GM10847 (cell line): ENCODE data around the gene GRAMD1A.

Experiments used
- POLR2A ChIP-seq: IDR thresholded peaks from 2 replicates; pipeline ENCODE4 v1.6.1; 2011; ENCODE audit not compliant: insufficient read length; ENCODE audit errors: extremely low read depth

GRAMD1A gene

DNA sequence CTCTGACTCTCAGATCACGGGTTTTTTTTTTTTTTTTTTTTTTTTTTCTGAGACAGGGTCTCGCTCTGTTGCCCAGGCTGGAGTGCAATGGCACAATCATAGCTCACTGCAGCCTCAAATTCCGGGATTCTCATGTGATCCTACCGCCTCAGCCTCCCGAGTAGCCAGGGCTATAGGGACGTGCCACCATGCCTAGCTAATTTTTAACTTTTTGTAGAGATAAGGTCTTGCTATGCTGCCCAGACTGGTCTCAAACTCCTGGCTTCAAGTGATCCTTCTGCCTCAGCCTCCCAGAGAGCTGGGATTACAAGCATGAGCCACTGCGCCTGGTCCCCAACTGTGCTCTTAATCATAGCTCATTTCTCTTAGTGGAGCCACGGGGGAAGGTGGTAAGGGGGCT lies 4.6 kb upstream of the GRAMD1A start:
- TF ChIP-seq POLR2A: no peak

DNA sequence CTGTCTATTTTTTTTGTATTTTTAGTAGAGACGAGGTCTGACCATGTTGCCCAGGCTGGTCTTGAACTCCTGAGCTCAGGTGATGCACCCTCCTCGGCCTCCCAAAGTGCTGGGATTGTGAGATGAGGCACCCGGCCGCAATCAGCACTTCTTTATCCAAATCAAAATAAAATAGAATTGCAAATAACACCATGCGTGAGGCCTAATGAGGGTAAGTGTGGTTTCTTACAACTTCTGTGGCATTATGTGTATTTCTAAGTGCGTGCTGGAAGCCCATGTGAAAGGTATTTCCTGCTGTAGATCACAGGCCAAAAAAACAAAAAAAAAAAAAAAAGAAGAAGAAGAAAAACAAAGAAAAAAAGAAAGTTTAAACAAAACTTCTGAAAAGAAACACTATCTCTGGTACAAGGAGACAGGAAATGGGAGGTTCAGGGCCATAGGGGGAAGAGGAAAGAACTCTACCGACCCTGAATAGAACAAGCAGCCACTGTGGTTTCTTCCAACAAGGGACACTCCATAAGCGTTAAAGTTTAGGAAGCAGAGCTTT lies 3.0 kb upstream of the GRAMD1A start:
- TF ChIP-seq POLR2A: no peak

DNA sequence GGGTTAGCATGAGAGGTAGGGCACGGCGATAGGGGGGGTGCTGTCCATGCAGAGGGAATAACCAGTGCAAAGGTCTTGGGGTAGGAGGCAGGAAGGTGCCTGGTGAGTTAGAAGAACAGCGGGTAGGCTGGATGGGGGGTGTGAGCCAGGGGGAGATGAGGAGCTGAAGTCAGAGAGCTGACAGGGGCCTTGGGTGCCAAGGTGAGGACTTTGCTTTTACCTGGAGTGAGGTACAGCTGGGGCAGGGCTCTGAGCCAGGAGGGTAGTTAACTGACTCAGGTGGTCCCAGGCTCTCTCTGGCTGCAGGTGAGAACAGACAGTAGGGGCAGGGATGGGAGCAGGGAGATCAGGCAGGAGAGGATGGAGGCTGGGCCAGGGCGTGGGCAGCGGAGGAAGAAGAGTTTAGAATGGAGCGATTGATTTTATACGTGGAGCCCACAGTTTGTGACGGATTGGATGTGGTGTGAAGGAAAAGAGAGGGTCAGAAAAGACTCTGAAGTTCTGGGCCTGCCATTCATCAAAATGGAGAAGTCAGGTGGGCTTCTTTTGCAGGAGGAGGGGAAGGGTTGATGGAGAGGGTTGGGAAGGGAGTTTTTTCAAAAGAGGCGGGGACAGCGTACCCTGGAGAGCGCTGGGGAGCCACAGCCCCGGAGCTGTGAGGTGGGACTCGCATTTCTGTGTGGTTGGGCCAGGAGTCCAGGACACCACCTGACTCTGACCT lies 1.2 kb upstream of the GRAMD1A start:
- no peak for TF ChIP-seq POLR2A

DNA sequence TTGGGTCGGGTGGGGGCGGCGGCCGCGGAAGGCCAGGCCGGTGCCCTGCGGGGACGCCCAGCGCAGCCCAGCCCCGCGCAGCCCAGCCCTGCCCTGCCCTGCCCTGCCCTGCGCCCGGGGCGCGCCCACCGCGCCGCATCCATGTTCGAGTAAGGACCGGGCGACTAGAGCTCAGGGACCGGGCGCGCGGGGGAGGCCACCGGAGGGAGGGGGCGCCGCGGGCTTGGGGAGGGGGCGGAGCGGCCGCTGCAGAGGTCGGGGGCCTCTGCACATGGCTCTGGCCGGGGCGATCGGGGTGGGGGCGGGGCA lies 169 bp downstream of the GRAMD1A start:
- no peak for TF ChIP-seq POLR2A

DNA sequence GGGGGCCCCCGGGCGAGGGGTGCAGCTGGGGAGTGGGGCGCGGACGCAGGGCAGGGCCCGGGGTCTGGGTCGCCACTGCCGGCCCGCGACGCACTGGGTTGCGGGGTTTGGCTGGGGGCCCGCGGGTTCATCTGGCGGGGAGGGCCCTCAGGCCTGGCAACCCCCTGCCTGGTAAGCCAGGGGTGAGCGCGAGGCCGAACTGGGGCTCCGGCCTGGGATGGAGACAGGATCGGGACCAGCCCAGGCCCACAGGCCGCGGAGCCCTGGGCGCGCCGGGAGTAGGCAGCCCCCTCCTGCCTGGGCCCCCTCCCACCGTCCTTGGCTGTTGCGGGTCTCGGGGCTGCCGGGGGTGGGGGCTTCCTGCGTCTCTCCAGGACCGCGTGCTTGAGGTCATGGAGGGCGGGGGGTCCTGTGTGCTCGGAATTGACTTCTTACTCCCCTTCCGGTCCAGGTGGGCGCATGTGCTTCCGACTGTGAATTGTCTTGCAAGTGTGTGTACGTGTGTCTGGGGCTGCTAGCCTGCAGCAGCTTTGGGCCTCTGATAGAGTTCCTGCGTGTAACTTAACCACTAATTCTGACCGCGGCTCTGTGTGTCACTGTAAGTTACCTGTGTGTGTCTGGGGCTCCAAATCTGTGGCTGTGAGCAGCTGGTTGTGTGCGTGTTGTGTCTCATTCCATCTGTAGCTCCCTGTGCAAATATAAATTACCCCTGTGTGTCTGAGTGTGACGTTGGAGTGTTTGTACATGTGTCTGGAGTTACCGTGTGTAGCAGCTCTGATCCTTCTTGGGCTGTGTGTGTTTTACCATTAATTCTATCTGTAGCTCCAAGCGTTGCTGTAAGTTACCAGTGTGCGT lies 751 bp downstream of the GRAMD1A start:
- no peak for TF ChIP-seq POLR2A

DNA sequence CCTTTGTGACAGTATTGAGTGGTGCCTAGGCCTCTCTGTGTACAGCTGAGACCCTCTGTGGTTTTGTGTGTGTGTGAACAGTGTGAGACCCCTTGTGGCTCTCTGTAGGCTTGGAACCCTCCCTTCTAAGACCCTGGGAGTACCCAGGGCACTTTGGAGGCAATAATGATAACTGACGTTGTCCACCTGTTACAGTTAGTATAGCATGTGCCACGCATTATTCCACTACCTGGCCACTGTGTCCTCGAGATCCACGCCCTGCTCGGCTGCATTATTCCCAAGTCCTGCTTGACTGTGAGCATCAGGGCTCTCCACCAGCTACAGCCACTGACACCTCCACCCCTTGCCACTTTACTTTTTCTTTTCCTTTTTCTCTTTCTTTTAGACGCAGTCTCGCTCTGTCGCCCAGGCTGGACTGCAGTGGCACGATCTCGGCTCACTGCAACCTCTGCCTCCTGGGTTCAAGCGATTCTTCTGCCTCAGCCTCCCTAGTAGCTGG lies 2.0 kb downstream of the GRAMD1A start:
- TF ChIP-seq POLR2A: no peak

DNA sequence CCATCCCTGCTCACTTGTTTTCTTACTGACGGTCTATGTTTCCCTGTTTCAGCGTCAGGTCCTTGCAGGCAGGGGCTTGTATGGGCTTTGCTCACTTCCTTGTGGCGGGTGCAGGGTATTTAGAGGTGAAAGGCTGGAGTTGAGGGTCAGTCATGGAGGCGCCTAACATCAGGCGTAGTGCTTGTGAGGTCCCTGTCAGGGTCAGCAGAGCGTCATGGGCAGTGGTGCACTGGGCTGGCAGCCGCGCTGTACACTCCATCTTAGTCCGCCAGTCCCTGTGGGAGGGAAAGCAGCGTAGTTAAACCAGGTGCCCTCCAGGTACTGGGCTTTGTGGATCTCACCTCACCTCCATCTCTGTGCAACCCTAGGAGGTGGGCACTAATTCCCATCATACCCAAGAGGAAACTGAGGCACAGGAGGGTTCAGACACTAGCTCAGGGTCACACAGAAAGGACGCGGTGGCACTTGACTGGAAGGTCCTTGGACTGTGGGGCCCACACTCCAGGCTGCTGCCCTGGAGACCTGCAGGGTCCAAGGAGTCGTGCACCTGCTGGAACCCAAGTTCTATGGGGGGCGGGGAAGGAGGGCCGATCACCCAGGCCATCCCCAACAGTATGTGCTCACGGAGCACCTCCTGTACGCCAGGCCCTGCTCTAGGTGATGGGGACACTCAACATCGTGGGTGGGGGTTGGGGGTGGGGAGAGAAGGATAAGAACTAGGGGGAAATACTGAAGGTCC lies 4.6 kb downstream of the GRAMD1A start:
- no peak for TF ChIP-seq POLR2A

DNA sequence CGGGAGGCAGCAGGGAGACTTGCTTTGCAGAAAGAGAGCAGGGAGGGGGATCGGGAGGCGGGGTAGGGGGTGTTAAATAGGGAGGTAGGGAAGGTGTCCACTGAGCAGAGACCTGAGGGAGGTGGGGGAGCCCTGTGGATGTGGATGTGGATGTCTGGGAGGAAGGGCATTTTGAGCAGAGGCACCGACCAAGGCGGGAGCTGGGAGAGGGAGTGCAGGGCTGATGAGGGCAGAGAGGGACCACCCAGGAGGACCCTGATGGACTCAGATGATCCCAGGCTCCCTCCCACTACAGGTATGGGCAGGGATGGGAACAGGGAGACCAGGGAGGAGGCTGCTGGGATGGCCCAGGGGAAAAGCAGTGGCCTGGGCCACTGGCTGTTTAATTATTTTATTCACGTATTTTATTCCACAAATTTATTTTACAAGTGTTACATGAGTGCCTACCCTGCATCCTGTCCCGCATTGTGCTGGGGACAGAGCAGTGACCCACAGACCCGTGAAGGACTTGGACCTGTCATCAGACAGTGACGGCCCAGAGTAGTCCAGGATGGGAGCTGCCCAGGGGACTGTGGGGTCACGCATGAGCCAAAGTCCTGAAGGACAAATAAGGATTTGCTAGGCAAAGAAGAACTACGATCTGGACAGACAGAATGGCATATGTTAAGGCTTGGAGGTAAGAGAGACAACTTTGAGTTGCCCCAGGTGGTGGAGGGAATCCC lies 5.3 kb downstream of the GRAMD1A start:
- no peak for TF ChIP-seq POLR2A

DNA sequence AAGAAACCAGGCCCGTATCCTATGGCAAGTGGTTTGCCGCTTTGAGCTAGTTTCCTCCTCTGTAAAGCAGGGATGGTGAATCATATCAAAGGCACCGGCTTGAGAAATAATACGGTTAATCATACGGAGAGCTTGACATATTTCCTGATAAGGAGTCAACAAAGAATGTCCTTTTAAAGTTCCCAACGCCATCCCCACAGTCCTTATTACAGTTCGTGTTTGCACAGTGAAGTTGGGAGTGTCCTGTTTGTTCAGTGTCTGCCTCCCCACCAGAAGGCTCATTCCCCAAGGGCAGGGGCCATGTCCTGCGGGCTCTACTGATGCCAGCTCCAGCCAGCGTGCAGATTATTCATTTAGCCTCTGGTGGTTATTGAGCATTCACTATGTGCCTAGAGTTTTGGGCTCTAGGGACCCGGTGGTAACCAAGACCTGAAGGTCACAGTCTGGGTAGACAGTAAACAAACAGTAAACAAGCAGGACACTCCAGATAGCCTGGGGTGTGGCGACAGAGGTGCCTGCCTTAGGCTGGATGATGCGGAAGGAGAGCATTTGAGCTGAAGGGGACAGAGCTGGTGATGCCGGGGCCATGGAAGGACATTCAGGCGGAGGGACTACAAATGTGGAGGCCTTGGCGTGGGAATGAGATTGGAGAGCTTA lies 6.3 kb downstream of the GRAMD1A start:
- no peak for TF ChIP-seq POLR2A

DNA sequence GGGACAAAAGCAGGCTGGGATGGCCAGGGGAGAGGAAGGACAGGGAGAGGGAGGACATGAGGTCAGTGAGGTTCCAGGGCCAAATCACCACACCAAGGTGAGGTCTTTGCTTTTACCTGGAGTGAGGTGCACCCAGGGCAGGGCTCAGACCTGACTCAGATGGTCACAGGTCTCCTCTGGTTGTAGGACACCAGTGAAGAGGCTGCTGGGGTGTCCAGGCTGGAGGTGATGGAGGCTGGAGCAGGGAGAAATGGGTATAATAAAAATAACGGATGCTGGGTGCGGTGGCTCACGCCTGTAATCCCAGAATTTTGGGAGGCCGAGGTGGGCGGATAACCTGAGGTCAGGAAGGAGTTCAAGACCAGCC lies 6.9 kb downstream of the GRAMD1A start:
- no peak for TF ChIP-seq POLR2A

DNA sequence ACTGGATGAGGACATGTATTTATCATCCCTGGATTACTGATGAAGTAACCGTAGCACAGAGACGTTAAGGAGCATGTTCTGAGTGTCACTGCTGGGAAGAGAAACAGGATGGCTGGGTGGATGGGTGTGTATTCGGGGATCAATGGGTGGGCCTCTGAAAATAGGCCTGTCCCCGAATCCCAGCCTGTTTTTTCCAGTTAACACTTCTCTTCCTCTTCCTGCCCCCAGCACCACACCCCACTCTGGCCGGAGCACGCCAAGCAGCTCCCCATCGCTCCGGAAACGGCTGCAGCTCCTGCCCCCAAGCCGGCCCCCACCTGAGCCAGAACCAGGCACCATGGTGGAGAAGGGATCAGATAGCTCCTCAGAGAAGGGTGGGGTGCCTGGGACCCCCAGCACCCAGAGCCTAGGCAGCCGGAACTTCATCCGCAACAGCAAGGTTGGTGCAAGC lies 8.8 kb downstream of the GRAMD1A start:
- no peak for TF ChIP-seq POLR2A

DNA sequence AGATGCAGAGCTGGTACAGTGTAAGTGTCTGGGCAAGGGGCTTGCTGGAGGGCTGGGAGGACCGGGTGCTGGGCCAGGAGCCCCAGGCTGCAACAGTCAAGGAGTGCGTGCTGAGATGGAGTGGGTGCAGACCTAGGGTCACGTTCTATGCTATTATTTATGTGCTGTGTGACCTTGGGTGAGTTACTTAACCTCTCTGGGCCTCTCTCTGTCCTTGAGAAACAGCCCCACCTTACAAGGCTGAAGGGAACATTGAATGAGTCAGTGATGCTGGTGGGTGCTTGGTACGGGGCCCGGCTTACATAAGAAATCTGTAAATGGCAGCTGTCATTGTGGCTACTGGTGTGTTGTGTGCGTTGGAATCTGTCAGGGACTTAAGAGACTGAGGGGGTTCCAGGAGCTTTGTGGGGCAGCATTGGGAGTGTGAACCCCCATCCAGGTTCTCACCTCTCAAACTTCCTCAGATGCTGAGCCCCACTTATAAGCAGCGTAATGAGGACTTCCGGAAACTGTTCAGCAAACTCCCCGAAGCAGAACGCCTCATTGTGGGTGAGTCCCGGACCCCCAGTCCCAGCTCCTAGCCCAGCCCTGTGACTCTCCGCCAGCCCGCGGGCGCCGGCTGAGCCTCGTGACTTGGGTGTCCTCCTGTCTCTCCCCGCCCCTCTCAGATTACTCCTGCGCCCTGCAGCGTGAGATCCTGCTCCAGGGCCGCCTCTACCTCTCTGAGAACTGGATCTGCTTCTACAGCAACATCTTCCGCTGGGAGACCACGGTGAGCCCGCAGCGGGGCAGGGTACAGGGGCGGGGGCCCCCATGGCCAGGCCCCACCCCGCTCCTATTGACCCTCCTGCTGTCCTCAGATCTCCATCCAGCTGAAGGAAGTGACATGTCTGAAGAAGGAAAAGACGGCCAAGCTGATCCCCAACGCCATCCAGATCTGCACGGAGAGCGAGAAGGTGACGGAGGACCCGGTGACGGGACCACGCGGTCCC lies 9.6 kb downstream of the GRAMD1A start:
- TF ChIP-seq POLR2A: no peak

DNA sequence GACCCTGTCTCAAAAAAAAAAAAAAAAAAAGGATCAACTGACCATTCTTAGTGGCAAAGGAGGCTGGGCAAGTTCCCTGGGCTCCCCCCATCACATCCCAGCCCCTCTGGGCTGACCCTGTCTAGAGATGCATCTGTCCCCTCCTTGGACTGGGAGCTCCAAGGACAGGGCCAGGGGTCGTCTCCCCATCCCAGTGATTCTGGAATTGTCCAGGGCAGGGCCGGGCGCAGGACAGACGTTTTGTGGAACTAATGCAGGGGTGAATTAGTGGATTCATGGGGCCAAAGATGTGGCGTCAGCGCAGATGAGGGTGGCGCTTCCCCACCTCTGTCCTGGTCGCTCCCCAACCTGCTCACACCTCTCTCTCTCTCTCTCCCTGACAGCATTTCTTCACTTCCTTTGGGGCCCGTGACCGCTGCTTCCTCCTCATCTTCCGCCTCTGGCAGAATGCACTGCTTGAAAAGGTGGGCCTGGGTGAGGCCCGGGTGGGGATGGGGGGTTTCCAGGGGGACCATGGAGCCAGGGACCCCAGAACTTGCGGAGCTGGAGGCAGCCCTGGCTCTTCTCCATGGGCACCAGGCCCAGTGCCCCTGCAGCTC lies 11.1 kb downstream of the GRAMD1A start:
- TF ChIP-seq POLR2A: no peak
